Endothelial cell (in vitro differentiated cells): Measurements from ENCODE around the gene MATK. TPM values are rescaled to one million over a fixed set of nuclear protein-coding genes. Genes with fewer than 3 reads are reported as not detected.
A peak's percentile ranks its signal among the peaks of the same experiment; 100 is the strongest.

Source experiments
- DNase-seq: peaks from one replicate; pipeline ENCODE4 v3.0.0; 2021; ENCODE audit warnings: low spot score
- H3K27ac Mint-ChIP-seq: one replicate; pipeline ENCODE4 v1.8.0; 2021; ENCODE audit warnings: mixed read lengths, inconsistent platforms; ENCODE audit not compliant: unreplicated experiment
- H3K27me3 Mint-ChIP-seq: one replicate; pipeline ENCODE4 v1.8.0; 2021; ENCODE audit warnings: mild to moderate bottlenecking, moderate library complexity, mixed read lengths, inconsistent platforms; ENCODE audit not compliant: unreplicated experiment
- H3K36me3 Mint-ChIP-seq: one replicate; pipeline ENCODE4 v1.8.0; 2021; ENCODE audit warnings: mild to moderate bottlenecking, low read depth, mixed read lengths, inconsistent platforms; ENCODE audit not compliant: unreplicated experiment
- H3K4me1 Mint-ChIP-seq: one replicate; pipeline ENCODE4 v1.8.0; 2021; ENCODE audit warnings: mild to moderate bottlenecking, mixed read lengths, inconsistent platforms; ENCODE audit not compliant: unreplicated experiment
- H3K4me3 Mint-ChIP-seq: one replicate; pipeline ENCODE4 v1.8.0; 2021; ENCODE audit warnings: mild to moderate bottlenecking, mixed read lengths, inconsistent platforms; ENCODE audit not compliant: unreplicated experiment
- H3K9me3 Mint-ChIP-seq: one replicate; pipeline ENCODE4 v1.8.0; 2021; ENCODE audit warnings: mixed read lengths, inconsistent platforms; ENCODE audit not compliant: unreplicated experiment
- total RNA-seq: library from RNA; stranded (reverse); fragmentation: NEBNext Ultra II Directional; extraction: Animal tissue kit (Norgen Biotek cat#: 25700); gene quantifications from one replicate; pipeline ENCODE4 v1.2.1, GENCODE V29; 2021; ENCODE audit not compliant: unreplicated experiment
- TF ChIP-seq, protein P1 (sequence below): fragments of 200-600 bp; sonication (generic); IDR thresholded peaks from one replicate; pipeline ENCODE4 v1.5.0; 2021; ENCODE audit warnings: antibody characterized with exemption; ENCODE audit not compliant: unreplicated experiment

Gene MATK
- total RNA-seq, 1 donor from 2014 or later: 10.9 TPM

DNA sequence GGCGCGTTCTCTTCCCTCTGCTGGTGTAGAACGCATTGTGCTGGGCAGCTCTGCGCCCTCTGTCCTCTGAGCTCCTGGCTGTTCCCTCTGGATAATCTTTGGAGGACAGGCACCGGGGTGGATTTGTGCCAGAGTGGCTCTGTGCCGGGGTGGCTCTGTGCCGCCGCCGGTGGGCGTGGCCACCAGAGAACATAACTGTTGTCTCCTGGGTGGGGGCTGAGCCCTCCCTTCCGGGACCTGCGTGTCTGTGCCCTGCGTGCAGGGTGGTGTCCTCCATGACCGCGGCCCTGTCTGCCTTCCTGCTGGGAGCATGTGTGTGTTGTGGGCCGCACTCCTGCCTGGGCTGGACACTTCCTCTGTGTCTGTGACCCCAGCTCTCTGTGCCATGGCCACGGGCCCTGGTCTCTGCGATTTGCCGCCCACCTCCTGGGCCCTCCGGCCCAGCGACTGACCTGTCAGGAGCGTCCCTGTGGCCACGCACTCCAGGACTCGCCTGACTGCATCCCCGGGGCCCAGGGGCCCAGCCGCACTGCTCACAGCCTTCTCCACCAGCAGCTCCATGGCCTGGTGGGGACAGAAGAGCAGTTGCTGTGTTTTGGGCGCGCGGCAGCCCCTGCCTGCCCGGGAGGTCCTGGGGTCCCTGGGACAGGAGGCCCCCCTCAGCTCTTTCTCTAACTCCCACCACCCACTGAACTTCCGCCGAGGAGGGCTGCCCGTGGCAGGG, 22.4 kb upstream of the MATK start:
- Mint-ChIP-seq H3K36me3 (peaks cover 3% of the 10 kb centered on the region), H3K9me3 (no peaks in the 10 kb centered on the region), H3K4me3 (peak overlapping the region; percentile 83), H3K27ac (no peak overlapping the region), H3K27me3 (peaks cover 6% of the 10 kb centered on the region), H3K4me1 (peaks cover 11% of the 10 kb centered on the region)
- TF ChIP-seq, protein P1, sequence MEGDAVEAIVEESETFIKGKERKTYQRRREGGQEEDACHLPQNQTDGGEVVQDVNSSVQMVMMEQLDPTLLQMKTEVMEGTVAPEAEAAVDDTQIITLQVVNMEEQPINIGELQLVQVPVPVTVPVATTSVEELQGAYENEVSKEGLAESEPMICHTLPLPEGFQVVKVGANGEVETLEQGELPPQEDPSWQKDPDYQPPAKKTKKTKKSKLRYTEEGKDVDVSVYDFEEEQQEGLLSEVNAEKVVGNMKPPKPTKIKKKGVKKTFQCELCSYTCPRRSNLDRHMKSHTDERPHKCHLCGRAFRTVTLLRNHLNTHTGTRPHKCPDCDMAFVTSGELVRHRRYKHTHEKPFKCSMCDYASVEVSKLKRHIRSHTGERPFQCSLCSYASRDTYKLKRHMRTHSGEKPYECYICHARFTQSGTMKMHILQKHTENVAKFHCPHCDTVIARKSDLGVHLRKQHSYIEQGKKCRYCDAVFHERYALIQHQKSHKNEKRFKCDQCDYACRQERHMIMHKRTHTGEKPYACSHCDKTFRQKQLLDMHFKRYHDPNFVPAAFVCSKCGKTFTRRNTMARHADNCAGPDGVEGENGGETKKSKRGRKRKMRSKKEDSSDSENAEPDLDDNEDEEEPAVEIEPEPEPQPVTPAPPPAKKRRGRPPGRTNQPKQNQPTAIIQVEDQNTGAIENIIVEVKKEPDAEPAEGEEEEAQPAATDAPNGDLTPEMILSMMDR: no peak
- no peak for DNase-seq

DNA sequence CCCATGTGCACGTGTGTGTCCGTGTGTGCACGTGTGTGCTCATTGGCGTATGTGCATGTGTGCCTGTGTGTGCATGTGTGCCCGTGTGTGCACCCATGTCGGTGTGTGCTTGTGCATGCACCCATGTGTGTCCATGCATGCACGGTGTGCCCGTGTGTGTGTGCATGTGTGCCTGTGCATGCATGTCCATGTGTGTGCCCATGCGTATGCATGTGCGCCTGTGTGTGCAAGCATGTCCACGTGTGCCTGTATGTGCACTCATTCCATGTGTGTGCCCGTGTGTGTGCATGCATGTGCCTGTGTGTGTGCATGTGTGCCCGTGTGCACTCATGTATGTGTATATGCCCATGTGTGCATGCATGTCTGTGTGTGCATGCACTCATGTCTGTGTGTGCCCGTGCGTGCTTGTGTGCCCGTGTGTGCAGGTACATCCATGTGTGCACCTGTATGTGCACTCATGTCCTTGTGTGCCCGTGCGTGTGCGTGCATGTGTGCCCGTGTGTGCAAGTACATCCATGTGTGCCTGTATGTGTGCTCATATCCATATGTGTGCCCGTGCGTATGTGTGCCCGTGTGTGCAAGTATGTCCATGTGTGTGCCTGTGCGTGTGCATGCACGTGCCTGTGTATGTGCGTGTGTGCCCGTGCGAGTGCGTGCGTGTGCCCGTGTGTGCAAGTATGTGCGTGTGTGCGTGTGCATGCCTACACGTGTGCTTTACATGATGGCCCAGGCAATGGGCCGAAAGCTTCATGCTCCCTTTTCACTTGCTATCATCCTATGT, 21.6 kb upstream of the MATK start:
- DNase-seq: no peak
- Mint-ChIP-seq H3K4me3 (peak overlapping the region; percentile 83), H3K27ac (no peak overlapping the region), H3K9me3 (no peaks in the 10 kb centered on the region), H3K36me3 (peaks cover 3% of the 10 kb centered on the region), H3K4me1 (peaks cover 8% of the 10 kb centered on the region), H3K27me3 (peaks cover 6% of the 10 kb centered on the region)
- TF ChIP-seq, protein P1: no peak

DNA sequence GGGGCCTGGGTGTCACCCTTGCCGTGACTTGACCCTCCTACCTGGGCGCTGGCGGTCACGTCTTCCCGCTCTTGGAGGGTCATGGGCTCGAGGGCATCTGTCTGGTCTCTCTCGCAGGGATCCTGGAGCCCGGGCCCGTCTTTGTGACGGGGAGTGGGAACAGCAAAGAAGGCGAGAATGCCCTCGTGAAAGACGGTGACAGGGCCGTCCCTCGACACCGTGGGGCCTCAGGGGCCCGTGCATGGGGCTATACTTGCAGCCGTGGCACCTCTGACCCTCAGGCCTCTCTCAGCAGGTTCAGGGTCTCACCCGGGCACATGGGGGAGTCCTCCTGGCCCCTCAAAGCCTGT, 20.9 kb upstream of the MATK start:
- Mint-ChIP-seq H3K4me1 (peaks cover 3% of the 10 kb centered on the region), H3K36me3 (peaks cover 3% of the 10 kb centered on the region), H3K27me3 (peaks cover 6% of the 10 kb centered on the region), H3K9me3 (no peaks in the 10 kb centered on the region), H3K4me3 (no peak overlapping the region), H3K27ac (no peak overlapping the region)
- DNase-seq: no peak
- TF ChIP-seq, protein P1: no peak

DNA sequence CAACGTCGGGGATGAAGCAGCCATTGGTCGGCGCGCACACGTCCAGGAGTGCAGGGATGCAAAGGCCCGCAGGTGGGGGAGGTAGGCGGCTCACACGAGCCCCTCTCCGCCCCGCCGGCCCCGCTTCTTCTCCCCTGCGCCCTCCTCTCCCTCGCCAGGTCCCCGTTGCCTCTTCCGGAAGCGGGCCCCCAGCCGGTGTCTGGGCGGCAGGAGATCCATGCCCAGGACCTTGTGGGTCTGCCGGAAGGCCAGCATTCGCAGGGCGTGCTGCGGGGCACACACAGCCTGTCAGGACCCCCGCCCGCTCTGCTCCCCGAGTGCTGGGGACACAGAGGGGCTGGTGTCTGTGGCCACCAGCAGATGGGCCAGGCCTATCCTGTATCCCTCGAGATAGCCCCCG, 19.7 kb upstream of the MATK start:
- DNase-seq: no peak
- H3K36me3 Mint-ChIP-seq: peaks cover 3% of the 10 kb centered on the region
- H3K9me3 Mint-ChIP-seq: no peaks in the 10 kb centered on the region

More for the DNA sequence above, 19.7 kb upstream of the MATK start:
- Mint-ChIP-seq H3K4me3 (no peak overlapping the region), H3K4me1 (peaks cover 3% of the 10 kb centered on the region), H3K27ac (no peak overlapping the region), H3K27me3 (peaks cover 6% of the 10 kb centered on the region)
- TF ChIP-seq, protein P1: no peak
